K562 (cell line): Measurements from ENCODE around the gene CUX1. TPM values are rescaled to one million over a fixed set of nuclear protein-coding genes. Genes with fewer than 3 reads are reported as not detected.

Source experiments
- ARID2 ChIP-seq: fragments of 450-650 bp; IDR thresholded peaks from 2 replicates; pipeline ENCODE4 v1.6.1; 2017; ENCODE audit warnings: antibody characterized with exemption, mild to moderate bottlenecking
- BRD4 ChIP-seq: fragments of 200-600 bp; sonication (generic); IDR thresholded peaks from 2 replicates; pipeline ENCODE4 v1.6.1; 2017; ENCODE audit warnings: inconsistent platforms
- E2F3 ChIP-seq: fragments of 250-450 bp; sonication (Bioruptor Pico); IDR thresholded peaks from 2 replicates; pipeline ENCODE4 v1.4.0; 2020; ENCODE audit warnings: mild to moderate bottlenecking
- ELK1 ChIP-seq: sonication (generic); formaldehyde crosslinking; IDR thresholded peaks from 2 replicates; pipeline ENCODE4 v1.8.1; 2022; ENCODE audit warnings: missing genetic modification reagents
- FOXA3 ChIP-seq, 2 experiments: fragments of 450-650 bp in 1 of 2; sonication (generic) in 1 of 2; formaldehyde crosslinking; IDR thresholded peaks in 1 of 2; conservative IDR thresholded peaks in 1 of 2; 2 replicates each; pipeline versions ENCODE4 v1.4.0 to v1.8.0; 2020 to 2022; ENCODE audit warnings: mild to moderate bottlenecking in 2 of 2, missing genetic modification reagents in 1 of 2
- GMEB1 ChIP-seq: fragments of 250-450 bp; sonication (Bioruptor Pico); IDR thresholded peaks from 2 replicates; pipeline ENCODE4 v1.4.0; 2020; ENCODE audit warnings: mild to moderate bottlenecking
- GTF2A2 ChIP-seq: IDR thresholded peaks from 2 replicates; pipeline ENCODE4 v1.6.1; 2016; ENCODE audit warnings: mild to moderate bottlenecking, missing genetic modification characterization, missing compliant biosample characterization
- HDGF ChIP-seq: fragments of 450-650 bp; IDR thresholded peaks from 2 replicates; pipeline ENCODE4 v1.6.1; 2016
- ILK ChIP-seq: fragments of 450-650 bp; IDR thresholded peaks from 2 replicates; pipeline ENCODE4 v1.6.1; 2016; ENCODE audit warnings: missing genetic modification characterization, low read depth, mild to moderate bottlenecking, missing compliant biosample characterization, moderate library complexity, borderline replicate concordance
- L3MBTL2 ChIP-seq: fragments of 450-650 bp; IDR thresholded peaks from 2 replicates; pipeline ENCODE4 v1.6.1; 2016; ENCODE audit warnings: mild to moderate bottlenecking, moderate library complexity
- MAFK ChIP-seq: IDR thresholded peaks from 2 replicates; pipeline ENCODE4 v1.6.1; 2011; ENCODE audit warnings: low read length, improper control_type of control experiment
- NCOA6 ChIP-seq: fragments of 450-650 bp; IDR thresholded peaks from 2 replicates; pipeline ENCODE4 v1.6.1; 2017; ENCODE audit warnings: mild to moderate bottlenecking
- PTBP1 ChIP-seq: fragments of 200-400 bp; formaldehyde crosslinking; IDR thresholded peaks from 2 replicates; pipeline ENCODE4 v1.6.1; 2017; ENCODE audit warnings: low read depth, low read length
- RHOXF2B ChIP-seq: fragments of 250-450 bp; sonication (Bioruptor Pico); conservative IDR thresholded peaks from 2 replicates; pipeline ENCODE4 v1.5.1; 2021
- SAFB ChIP-seq: fragments of 200-400 bp; formaldehyde crosslinking; IDR thresholded peaks from 2 replicates; pipeline ENCODE4 v1.6.1; 2017; ENCODE audit warnings: low read depth, low read length, borderline replicate concordance
- SMARCE1 ChIP-seq: fragments of 450-650 bp; IDR thresholded peaks from 2 replicates; pipeline ENCODE4 v1.7.1; 2016; ENCODE audit warnings: mild to moderate bottlenecking
- SP1 ChIP-seq: sonication (generic); formaldehyde crosslinking; IDR thresholded peaks from 2 replicates; pipeline ENCODE4 v1.8.1; 2022; ENCODE audit warnings: mild to moderate bottlenecking, missing genetic modification reagents
- SUPT5H ChIP-seq: fragments of 450-650 bp; IDR thresholded peaks from 2 replicates; pipeline ENCODE4 v1.6.1; 2016
- TAF7 ChIP-seq: fragments of 450-650 bp; IDR thresholded peaks from 2 replicates; pipeline ENCODE4 v1.6.1; 2016; ENCODE audit warnings: missing genetic modification characterization, missing compliant biosample characterization
- TARDBP ChIP-seq: fragments of 450-650 bp; IDR thresholded peaks from 2 replicates; pipeline ENCODE4 v1.6.1; 2016
- U2AF2 ChIP-seq: fragments of 200-400 bp; formaldehyde crosslinking; optimal IDR thresholded peaks from 2 replicates; pipeline ENCODE3; 2017; ENCODE audit warnings: low read depth, mild to moderate bottlenecking, low read length
- ZC3H4 ChIP-seq: sonication (generic); formaldehyde crosslinking; IDR thresholded peaks from 2 replicates; pipeline ENCODE4 v1.9.0; 2021; ENCODE audit warnings: missing genetic modification reagents, borderline replicate concordance
- ZNF347 ChIP-seq: fragments of 450-650 bp; formaldehyde crosslinking; IDR thresholded peaks from 2 replicates; pipeline ENCODE4 v1.4.0; 2020; ENCODE audit warnings: low read depth, mild to moderate bottlenecking, moderate library complexity
- ZNF764 ChIP-seq: fragments of 250-450 bp; sonication (Bioruptor Pico); IDR thresholded peaks from 2 replicates; pipeline ENCODE4 v1.4.0; 2020; ENCODE audit warnings: low read depth, mild to moderate bottlenecking, moderate library complexity
- polyA plus RNA-seq, 8 experiments: library from polyadenylated mRNA; depleted of rRNA in 4 of 8; stranded (reverse) in 5 of 8; unstranded in 3 of 8; fragments of >200 nt; fragmentation: Nextera tagmentation in 2 of 8; fragmentation: Illumina TruSeq in 1 of 8; extraction: Ambion mirVana in 2 of 8; extraction: Trizol in 1 of 8; gene quantifications; 2 replicates each; pipeline versions ENCODE4 v1.2.1 to v1.2.3, GENCODE V29; 2011 to 2014; ENCODE audit warnings: inconsistent platforms in 1 of 8, missing spikeins in 1 of 8
- total RNA-seq, 7 experiments: library from RNA; depleted of rRNA in 6 of 7; stranded (reverse); fragments of >200 nt in 6 of 7; fragmentation: Illumina TruSeq in 2 of 7; extraction: Trizol in 2 of 7; gene quantifications; 2 replicates each; pipeline versions ENCODE4 v1.2.1 to v1.2.3, GENCODE V29; 2011 to 2021; ENCODE audit warnings: low replicate concordance in 1 of 7

Gene CUX1
- total and polyA plus RNA-seq, 9 of the 15 experiments (the other 6 are each of a cell fraction or from before 2014, with no cell fraction given) = 3.6 to 55.3 (median 25.2) TPM

DNA sequence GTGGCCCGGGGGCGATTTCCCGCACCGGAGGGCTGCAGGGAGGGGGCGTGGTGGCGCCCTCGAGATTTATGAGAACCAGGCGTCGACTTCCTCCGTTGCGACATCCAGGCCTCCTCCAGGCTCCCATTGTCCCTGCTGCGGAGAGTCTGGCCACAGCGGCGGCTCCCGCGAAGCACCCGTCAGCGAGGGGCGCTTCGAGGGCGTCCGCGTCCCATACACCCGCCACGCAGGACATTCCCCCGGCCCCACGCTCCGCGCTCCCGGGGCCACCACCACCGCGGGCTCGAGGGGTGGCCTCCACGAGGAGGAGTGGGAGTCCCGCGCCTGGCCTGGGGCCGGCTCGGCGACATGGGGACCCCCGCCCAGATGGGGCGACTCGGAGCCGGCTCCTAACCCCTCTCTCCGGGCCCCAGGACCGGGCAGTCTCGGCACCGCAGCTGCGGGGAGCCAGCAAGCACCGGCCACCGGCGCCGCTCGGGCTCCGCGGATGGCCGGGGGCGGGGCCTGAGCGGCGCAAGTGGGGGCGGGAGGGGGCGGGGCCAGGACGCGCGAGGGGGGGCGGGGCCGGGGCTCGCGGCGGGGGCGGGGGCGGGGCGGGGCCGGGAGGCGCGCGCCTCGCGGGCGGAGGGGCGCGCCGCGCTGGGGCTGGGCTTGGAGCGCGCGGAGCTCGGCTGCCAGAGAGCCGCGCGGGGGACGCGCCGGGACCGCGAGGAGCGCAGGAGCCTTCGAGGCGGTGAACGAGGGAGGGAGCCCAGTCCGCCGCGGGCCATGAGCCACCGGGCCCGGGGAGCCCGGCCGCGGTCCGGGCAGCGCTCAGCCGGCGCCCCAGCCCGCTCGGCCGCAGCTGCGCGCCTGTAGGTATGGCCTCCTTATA is 469.0 kb downstream of the CUX1 start, which contains the start of gene SH2B2 (continued):
- no peak for TF ChIP-seq ZNF347 (CRISPR knock-in tag)
- TF ChIP-seq GTF2A2 (tag) = no peak
- TF ChIP-seq SAFB = peak; percentile 90
- no peak for TF ChIP-seq ZNF764 (CRISPR knock-in tag)
- TF ChIP-seq RHOXF2B (CRISPR knock-in tag) = no peak
- TF ChIP-seq ELK1 (CRISPR knock-in tag) = no peak
- no peak for TF ChIP-seq TAF7 (tag)
- no peak for TF ChIP-seq NCOA6
- TF ChIP-seq U2AF2 = no peak
- TF ChIP-seq GMEB1 (CRISPR knock-in tag) = no peak
- TF ChIP-seq ARID2 = no peak
- no peak for TF ChIP-seq FOXA3 (CRISPR knock-in tag; conservative IDR thresholded peaks at IDR 0.05 in 1 of 2, IDR thresholded peaks at IDR 0.05 in 1 of 2)
- peak; percentile 63 for TF ChIP-seq SUPT5H
- no peak for TF ChIP-seq MAFK
- TF ChIP-seq BRD4 = no peak
- TF ChIP-seq ILK = no peak
- TF ChIP-seq ZC3H4 (CRISPR knock-in tag) = no peak
- TF ChIP-seq TARDBP = peak; percentile 63; the same call in 1 of the 2 replicates
- no peak for TF ChIP-seq PTBP1
- TF ChIP-seq SP1 (CRISPR knock-in tag) = peak; percentile 67; the same call in 1 of the 2 replicates
- TF ChIP-seq L3MBTL2 = peak; percentile 88
- no peak; the same call in 1 of the 2 replicates for TF ChIP-seq SMARCE1
- TF ChIP-seq E2F3 (CRISPR knock-in tag) = 0 out of 2 replicates have a peak, but pooled peaks have one; percentile 38
- TF ChIP-seq HDGF = no peak
